Posterior vena cava (tissue), 2 donors: ENCODE measurements around the gene RCL1. TPM values are rescaled to one million over a fixed set of nuclear protein-coding genes. Genes with fewer than 3 reads are reported as not detected.

Source experiments
- DNase-seq: peaks from one replicate; pipeline ENCODE4 v3.0.0-alpha.2; 2020; ENCODE audit warnings: low spot score
- intact Hi-C, 2 donors: fragments of 100-400 bp; cut with DNase I; formaldehyde crosslinking; loops; one replicate each; pipeline versions ENCODE4 v1.14.1 to v1.14.2; 2022 to 2023
- total RNA-seq, 2 donors: library from RNA; stranded (reverse); fragmentation: NEBNext Ultra II Directional; extraction: Animal tissue kit (Norgen Biotek cat#: 25700); gene quantifications; one replicate each; pipeline ENCODE4 v1.2.1, GENCODE V29; 2021
- donor health status: DM: yes; HTN: yes; CAD: no.
- donor health status: DM: yes; HTN: yes; CAD: no.

Gene RCL1
- total RNA-seq, 2 donors from 2014 or later: 22.1 to 24.7 TPM

GRCh38 chr9:4832786-4833579, 40.2 kb downstream of the RCL1 start:
- no peak for DNase-seq
- intact Hi-C loops: no loop called here

GRCh38 chr9:4833781-4834560, 41.2 kb downstream of the RCL1 start:
- no peak for DNase-seq
- intact Hi-C loops: no loop called here

GRCh38 chr9:4836676-4837075, 43.9 kb downstream of the RCL1 start:
- DNase-seq: no peak
- intact Hi-C loops: loop anchor here in 1 of 2 donors (5.0 kb wide), 1 partner anchor 34 kb away; no protein-coding TSS in a partner anchor

DNA sequence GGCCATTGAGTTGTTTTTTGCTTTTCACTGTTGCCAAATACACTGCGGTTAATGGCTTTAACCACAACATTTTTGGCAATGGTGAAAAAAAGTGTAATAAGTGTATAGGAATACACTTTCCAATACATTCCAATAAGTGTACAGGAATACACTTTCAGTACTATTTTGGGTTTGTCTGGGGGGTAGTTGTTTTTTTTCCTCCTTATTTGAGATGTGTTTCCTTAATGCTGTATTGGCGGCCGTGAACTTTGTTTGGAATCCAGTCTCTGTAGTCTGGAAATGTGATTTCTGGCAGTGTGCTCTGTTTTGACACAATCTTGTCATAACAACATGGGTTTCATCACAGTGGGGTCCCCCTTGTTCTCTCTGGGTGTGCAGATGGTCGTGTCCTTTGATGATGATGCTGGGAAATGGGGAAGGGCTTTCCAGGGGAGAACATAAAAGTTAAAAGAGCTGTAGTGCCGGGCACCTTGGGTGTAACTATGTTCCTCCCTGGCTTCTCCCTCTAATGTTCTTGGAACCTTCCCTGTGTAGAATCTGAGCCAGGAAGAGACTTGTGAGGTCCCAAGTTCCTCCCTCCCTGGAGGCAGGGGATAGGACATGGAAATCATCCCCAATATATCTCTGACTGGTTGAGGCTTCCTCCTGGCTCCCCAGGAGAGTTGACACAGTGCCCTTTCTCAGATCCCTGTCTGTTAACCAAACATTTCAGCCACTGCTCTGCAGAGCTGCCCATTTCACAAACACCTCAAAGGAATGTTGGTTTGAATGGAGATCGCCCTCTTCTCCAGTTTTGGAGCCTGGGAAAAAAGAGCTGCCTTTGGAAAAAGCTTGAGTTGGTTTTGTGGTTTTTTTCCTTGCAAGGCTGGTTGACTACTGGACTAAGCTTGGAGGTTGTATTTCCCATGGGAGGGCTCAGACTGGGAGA, 44.8 kb downstream of the RCL1 start:
- intact Hi-C loops: loop anchor here in 1 of 2 donors (5.0 kb wide), 1 partner anchor 35 kb away; no protein-coding TSS in a partner anchor
- no peak for DNase-seq

- intact Hi-C loops: loop anchor here in 1 of 2 donors (5.0 kb wide), 1 partner anchor 36 kb away; no protein-coding TSS in a partner anchor
- no peak for DNase-seq
These were observed 45.4 kb downstream of the RCL1 start for GRCh38 chr9:4838189-4838546.

DNA sequence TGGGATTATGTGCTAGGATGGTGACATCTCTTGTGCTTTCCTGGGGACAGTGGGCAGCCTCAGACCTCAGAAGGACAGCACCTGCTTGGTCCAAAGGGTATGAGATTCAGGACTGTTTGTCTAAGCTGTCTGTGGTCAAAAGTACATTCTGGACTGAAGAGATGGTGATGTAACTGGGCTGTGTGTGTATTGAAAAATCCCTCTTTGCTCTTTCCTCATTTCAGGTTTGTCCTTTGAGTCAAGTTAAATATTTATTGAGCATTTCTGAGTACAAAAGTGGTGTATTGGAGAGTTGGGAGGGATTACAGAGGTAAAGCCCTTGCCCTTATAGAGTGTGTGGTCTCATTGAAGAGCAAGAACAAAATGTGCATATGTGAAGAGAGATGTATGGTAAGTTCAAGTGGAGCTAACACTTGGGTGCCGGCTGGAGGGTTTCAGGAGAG, 46.7 kb downstream of the RCL1 start:
- intact Hi-C loops: loop anchor here in 1 of 2 donors (5.0 kb wide), 1 partner anchor 37 kb away; no protein-coding TSS in a partner anchor
- DNase-seq: no peak

DNA sequence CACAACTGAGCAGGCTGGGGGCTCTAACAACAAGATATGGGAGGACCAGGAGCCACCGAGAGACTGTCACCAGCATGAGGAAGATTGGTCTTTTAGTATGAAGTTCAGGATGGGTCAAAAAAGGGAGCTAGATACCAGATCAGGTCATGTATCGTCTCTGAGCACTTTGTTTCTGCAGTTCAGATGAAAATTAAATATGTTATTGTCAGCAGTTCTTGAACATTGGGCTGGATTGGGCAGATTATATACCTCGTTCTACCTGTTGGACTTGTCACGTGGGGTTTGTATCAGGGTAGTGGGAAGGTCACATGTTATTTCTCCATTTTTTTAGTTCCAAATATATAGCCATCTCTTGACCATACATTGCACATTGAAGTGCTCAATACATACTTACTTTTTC, 47.3 kb downstream of the RCL1 start:
- no peak for DNase-seq
- intact Hi-C loops: no loop called here

DNA sequence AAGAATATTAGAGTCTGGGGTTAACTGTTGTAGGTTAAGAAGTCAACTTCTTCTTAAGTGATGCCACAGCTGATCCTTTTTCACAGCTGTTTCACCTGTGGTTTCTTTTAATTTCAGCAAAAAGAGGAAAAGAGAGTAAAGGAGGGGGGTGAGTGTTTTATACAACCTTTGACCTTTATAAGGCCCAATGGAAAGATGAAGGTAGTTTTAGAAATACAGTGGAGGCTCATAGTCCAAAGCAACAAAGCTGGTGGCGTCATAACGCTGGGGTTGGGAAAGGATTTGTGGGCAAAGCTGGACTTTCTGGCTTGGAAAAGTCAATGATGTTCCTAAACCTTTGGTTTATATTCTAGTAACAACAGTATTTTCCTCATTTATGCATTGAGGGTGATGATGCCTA, 49.5 kb downstream of the RCL1 start:
- no peak for DNase-seq
- intact Hi-C loops: no loop called here

- intact Hi-C loops: no loop called here
- DNase-seq: no peak
These were observed 50.0 kb downstream of the RCL1 start for GRCh38 chr9:4842734-4843133.

DNA sequence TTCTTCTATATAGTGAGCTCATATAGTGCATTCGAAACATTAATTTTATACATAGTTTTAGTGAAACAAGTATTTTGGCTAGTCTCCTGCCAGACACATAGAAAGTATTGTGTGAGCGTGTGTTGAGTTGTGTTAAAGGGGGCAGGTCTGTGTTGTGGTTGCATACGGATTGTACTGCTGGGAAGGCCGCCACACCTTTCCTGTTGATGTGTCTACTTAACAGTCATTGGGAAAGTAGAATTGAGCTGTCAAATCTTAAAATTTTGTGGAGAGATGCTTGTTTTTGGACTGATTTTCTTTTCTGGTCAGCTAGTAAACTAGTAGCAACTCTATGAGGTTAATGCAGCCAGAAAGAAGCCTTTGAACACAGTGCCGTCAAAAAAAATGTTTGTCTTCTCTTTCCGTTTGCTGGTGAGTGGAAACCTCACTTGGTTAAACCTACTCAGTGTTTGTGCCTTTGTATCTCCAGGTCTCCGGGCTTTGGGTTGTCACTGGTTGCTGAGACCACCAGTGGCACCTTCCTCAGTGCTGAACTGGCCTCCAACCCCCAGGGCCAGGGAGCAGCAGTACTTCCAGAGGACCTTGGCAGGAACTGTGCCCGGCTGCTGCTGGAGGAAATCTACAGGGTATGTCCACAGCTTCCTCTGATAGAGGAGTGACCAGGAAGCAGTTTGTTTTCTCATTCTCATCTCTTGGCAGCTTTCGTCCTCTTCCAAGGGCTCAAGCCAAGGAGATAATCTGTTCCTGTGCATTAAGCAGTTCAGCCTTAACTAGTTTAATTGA, 51.5 kb downstream of the RCL1 start:
- intact Hi-C loops: no loop called here

GRCh38 chr9:4849369-4849768, 56.6 kb downstream of the RCL1 start:
- DNase-seq: no peak
- intact Hi-C loops: no loop called here

More for the DNA sequence above, 51.5 kb downstream of the RCL1 start:
- DNase-seq: no peak

- intact Hi-C loops: no loop called here
- DNase-seq: no peak
These were observed 58.0 kb downstream of the RCL1 start for GRCh38 chr9:4850603-4851310.

- intact Hi-C loops: no loop called here
- DNase-seq: no peak
These were observed 59.7 kb downstream of the RCL1 start for GRCh38 chr9:4852419-4852818.

- intact Hi-C loops: no loop called here
- DNase-seq: no peak
These were observed 61.5 kb downstream of the RCL1 start for GRCh38 chr9:4854265-4854590.

DNA sequence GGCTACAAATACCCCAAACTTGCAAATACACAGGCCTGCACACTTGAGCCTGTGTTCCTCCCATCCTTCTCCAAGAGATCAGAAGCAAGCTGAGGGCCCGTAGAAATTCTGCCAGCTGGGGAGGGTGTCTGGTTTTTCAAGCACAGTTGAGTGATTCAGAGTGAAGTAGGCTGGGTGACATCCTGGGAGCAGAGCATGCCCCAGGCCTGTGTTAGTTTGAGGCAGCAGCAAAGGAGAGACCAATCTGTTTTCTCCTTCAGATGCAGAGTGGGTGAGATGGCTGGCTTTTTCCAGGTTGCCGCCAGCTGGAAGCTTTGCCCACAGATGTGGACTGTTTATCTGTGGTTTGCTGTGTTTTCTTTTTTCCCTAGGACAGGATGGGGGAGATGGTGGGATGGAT, 63.1 kb downstream of the RCL1 start:
- no peak for DNase-seq
- intact Hi-C loops: no loop called here

GRCh38 chr9:4857163-4857810, 64.5 kb downstream of the RCL1 start:
- no peak for DNase-seq
- intact Hi-C loops: no loop called here

DNA sequence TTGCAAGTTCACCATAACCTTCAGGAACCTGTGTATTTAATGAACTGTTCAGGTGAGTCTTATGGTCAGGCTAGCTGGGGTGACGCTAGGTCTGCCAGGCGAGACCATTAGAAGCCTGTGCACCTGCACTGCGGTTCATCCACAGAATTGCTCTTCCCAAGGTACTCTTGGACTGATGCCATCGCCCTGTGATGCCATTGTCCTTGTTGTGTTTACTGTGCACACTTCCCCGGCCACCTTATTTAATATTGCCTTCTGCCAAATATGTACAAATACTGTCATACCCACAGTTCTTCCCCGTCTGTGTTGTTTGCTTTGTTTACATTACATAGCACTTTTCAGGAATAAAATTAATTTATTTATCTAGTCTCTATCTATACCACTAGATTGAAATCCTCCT, 66.3 kb downstream of the RCL1 start:
- intact Hi-C loops: no loop called here
- no peak for DNase-seq

DNA sequence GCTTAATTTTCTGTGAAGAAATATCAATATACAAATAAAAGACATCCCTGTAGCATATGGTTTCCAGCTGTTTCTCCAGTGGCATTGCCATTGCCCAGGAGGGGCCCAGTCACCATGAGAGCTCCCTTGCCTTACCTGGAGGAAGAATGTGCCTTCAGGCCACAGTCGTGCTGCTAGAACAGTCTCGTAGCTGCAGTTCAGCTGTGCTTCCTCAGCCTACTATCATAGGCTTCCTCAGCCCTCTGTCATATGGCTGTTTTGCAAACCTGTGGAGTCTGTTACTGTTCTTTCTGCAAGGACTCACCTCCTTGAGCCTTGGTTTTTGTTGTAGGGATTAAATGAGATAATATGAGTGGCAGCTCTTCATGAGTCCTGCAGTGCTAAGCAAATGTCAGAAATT, 67.6 kb downstream of the RCL1 start:
- intact Hi-C loops: no loop called here

More for the DNA sequence above, 67.6 kb downstream of the RCL1 start:
- DNase-seq: no peak
